Activated CD8-positive, alpha-beta memory T cell treated with anti-CD3 and anti-CD28 coated beads, Interleukin-2, amount 50 U/mL, for 1 hour (primary cell): ENCODE data around the gene RXRA.

ENCODE experiments used
- DNase-seq: peaks from one replicate; pipeline ENCODE4 v3.0.0-alpha.2; 2020; ENCODE audit errors: extremely low read depth

The RXRA gene

DNA sequence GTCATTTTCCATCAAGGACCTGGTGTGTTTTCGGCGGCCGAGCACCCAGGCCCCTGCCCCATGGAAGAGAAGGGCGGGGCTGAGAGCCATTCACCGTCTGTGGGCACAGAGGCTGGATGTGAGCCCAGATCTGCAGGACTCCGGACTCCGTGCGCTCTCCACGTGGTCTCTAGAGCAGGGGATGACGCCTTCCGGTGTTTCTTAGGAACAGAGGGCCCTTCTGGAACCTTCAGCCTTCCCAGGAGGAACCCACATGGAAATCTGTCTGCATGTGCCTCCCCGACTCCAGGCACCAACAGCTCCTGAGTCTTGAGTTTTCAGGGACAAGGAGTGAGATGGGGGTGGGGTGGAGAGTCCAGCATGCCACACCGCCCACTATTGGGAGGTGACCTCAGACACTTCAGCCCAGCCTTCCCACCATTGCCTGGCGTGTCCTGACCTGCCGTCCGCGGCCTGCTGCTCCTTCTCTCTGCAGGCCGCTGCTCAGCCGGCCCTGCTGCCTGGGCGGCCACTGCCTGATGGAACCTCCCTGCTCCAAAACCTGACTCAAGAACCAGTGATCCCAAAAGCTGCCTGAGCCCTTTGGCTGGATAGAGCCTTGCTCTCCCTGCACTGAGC lies 2.4 kb upstream of the RXRA start:
- DNase-seq: no peak

DNA sequence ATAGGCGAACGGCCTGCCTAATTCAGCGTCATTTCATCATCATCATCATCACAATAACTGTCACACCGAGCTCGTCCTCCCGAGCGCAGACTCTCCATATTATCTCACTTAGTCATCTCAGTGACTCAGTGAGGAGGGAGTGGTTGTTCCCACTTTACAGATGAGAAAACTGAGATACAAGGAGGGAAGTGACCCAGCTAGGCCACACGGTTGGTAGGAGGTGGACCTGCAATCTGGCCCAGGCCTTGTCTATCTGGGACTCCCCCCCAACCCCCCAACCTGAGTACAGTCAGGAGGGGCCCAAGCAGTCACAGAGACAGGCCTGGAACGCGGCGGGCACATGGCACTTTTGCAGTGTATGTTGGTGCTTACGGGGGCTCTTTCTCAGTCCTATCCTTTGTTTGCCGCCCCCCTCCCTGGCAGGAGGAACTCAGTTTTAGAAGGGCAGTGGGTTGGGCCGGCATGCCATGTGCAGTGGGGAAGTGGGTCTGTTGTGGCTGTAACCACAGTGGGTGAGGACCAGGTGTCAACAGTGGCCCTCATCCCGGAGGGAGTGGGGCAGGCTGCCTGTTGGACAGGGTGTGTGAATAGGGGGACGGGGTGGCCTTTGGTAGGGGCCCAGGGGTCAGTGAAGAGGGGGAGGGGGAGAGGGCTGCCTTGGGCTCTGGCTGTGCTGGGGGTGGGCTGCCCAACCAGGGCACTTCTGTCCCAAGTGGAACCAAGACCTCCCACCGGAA lies 1.7 kb upstream of the RXRA start:
- DNase-seq: no peak

DNA sequence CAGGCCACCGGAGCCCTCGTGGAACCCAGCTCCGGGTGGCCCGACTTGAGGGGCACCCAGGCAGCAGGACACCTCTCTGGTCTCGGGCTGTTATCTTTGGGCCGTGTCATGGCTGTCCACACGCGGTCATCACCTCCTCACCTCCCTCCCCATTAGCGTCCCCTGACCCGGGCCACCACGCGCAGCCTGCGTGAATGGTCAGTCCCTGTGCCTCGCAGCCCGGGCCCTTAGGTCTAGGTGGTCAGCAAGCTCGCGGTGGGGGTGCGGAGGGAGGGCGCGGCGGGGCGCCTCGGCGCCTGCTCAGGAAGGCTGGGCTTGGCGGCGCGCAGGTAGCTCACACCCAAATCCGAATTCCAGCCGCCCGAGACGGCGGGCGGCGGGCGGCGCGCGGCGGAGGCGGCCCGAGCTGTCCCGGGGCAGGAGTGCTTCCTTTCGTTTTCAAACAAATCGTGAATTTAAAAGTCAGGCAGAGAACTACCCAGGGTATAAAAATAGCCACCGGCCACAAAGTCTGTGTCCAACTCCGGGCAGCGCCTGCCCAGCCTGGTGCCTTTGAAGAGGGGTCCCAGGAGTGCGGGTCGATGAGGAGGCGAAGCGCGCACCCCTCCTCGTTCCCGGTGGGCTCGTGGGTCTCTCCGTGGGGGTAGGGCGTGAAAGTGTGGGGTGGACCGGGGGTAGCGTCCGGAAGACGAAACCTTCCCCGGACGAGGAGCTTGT lies 1.0 kb upstream of the RXRA start:
- no peak for DNase-seq

DNA sequence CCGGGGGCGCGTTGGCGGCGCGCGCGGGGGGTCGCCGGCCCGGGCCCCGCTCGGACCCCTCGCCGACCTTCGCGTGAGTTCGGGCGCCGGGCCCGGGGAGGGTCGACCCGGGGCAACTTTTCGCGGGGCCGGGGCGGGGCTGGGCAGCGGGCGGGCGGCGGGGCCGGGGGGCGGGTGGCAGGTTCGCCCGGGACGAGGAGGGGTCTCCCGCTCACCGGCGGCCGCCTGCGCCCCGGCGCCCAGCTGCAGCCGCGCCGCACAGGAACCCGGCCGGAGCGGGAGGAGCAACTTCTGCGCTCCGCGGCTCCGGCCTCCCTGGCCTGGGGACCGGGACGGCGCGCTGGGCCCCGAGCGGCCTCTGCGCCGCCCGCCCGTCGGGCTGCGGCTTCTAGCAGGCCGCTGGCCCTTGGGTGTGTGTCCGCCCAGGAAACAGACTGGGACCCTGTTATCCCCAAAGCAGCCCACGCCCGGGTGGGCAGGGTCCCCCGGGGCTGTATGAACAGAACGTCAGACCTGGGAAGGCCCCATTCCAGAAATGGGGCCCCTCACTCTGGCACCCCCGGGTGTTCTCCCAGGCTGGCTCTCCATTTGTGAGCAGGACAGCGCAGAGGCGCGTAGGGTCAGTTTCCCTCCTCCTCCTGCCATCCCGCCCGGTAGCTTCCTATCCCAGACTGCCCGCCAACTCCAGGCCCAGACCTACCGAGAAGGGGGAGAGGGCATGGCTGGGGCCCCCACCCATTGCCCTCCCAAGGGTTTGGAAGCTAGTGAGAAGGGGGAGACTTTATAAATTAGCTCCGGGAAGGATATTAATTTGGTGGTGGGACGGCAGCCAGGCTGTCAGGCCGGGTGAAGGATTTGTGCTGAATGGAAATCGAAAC lies 708 bp downstream of the RXRA start:
- DNase-seq: no peak

DNA sequence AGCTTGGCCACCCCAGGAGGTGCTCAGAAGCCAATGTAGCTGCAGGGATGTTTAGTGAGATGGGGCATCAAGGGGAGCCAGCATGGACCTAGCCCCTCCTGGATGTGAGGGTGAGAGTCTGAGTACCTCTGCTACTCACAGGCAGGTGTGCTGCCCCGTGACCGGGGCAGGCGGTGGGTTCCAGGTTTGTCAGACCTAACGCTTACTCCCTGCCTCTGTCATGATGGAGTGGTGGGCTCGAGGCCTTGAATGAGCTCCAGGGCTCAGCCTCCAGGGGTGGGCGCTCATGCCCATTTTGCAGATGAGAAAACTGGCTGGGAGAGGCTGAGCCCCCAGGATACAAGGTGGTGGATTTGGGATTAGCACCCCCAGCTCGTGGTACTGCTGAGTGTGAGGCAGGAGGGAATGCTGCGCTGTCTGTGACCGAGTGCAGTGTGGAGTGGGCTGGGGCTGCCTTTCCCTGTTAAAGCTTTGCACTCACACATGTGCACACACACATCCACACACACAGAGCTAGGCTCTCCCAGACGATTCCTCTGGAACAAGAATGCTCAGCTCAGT lies 1.5 kb downstream of the RXRA start:
- no peak for DNase-seq

DNA sequence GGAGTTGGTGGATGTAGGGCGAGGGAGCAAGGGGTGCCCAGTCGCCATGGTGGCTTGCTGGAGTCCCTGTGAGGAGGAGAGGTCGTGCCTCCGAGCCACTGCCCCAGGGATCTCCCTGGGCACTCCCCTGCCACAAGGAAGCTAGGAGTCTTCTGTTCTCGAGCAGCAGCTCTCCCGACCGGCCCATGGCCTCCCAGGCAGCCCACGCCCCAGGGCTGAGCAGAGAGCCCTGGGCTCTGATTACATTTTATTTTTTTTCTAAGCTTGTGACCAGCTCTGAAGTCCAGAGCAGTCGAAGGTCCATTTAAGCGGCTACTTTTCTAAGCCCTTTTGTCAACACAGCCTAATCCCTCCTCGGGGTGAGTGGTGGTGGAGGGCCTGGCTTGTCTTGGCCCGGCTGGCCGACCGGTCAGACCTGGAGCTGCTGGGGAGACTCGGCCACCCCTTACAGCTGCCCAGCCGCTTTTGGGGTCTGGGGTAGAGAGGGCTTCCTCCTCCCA lies 2.1 kb downstream of the RXRA start:
- no peak for DNase-seq

DNA sequence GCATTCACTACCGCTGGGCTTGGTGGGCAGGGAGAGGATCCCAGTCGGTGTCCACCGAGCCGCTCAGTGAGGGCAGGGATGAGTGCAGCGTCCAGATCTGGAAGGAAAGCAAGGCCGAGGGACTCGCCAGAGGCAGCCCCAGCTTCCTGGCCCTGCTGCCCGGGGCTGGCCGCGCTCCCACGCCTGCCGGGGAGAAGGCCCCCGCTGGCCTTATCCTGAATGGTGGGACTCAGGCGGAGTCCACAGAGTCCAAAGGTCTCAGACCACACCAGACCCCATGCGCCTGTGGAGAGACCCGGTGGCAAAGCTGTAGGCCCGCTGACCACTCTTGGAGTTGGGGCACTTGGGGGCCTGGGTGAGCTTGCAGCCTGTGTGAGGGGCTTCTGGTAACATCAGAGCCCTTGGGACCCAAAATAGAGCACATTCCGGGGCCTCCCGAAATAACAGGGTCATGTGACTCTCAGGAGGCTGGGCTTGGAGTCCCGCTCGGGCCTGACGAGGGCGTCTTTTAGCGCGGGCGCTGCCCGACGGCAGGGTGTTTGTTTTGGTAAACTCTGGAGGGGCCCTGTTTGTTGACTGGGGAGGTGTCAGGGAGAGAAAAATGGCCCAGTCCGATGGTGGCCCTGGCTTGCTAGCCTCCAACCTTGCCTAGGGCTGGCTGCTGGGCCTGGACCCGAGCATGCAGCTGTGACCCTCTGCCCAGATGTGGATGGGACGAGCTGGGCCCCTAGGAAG lies 2.8 kb downstream of the RXRA start:
- DNase-seq: no peak

DNA sequence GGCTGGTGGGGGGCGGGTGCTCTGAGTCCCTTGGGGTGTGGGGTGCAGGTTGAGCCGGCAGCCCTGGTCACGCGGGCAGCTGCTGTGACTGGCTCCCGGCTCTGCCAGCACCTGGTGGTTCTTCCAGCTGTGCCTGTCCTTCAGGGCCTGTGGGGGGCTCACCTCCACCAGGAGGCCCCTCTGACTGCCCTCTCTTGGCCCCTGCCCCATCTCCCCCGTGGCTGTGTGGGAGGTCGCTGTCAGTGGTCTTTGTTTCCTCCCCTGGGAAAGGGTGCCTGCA lies 3.3 kb downstream of the RXRA start:
- DNase-seq: no peak

DNA sequence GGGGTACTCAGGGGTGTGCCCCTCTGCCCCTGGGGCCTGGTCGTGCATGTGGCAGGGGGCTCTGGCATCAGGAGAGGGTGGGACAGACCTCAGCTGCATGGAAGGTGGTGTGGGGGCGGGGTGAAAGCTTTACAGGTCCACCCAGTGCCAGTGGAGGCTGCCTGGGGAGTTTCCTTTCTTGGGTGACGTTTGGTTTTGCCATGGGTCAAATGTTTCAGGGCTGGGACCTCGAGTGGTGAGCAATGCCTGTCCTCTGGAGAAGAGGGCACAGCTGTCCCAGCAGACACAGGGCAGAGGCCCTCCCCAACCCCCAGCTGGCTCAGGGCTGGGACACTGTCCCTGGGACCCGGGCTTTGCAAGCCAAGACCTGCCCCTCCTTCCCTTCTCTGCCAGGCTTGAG lies 3.6 kb downstream of the RXRA start:
- no peak for DNase-seq

DNA sequence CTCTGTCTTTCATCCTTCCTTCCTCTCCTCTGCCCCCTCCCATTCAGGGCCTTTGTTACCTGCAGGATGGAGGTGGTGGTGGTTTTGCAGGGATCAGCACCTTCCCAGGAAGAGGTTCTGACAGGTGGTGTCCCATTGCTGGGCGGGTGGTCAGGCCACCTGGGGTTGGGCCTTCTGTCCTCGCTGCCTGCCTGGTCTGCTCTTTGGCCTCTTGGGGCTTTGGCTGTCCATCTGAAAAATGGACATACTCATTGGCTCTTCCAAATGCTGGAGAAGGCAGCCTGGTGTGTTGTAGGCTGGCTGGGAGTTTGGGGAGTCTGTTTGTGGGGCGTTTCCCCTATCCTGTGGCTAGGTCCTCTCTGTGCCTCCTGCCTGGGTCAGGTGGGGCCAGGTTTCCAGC lies 4.3 kb downstream of the RXRA start:
- DNase-seq: no peak

DNA sequence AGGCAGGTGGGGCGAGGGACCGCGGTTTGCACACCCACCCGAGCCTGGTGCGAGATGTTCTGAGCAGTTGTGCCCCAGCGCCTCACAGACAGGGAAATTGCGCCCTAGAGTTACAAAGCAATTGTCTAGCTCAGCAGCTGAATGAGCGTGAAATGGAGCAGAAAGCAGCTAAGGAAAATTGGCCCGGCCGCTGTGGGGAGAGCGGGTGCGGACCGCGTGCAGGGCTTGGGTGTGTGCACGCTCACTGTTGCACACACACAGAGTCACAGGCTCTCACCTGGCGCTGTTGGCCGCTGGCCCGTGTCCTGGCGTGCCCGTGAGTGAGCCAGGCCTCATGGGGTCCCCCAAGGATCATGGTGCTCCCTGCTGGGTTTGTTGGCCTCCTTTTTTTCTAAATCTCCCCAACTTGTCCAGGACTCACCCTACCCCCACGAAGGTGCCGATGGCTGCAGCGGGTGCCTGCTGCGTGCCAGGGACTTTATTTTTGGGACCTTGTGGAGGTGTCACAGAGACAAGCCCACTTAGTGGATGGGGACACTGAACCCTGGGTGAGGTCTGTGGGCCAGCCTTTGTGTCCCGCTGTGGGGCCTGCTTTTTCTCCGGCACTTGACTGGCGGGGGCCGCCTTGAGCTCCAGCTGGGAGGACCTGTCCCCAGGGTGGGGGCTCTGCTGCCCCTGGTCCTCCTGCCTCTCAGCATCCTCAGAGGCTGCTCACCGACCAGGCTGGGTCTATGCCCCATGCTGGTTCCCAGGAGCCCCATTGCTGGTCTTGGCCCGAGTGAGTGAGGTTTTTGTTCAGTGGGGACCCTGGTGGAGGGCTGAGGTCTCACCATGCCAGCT lies 5.2 kb downstream of the RXRA start:
- DNase-seq: no peak

DNA sequence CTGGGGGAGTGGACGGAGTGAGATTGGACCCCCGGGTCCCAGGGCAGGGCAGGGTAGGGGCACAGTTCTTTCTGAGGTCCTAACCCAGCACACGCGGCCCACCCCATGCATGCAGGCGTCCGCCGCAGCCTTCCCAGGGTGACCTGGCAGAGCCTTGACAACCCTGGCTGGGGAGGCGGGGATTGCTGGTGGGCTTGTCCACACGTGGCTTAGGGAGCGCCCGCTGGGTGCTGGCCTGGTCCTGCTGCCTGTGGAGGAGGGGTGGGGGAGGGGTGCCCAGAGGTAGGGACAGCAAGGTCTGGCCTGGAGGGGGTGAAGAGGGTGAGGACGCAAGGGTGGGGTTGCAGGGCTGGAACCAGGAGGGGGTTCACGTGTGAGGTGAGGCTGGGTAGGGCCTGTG lies 6.0 kb downstream of the RXRA start:
- DNase-seq: no peak

DNA sequence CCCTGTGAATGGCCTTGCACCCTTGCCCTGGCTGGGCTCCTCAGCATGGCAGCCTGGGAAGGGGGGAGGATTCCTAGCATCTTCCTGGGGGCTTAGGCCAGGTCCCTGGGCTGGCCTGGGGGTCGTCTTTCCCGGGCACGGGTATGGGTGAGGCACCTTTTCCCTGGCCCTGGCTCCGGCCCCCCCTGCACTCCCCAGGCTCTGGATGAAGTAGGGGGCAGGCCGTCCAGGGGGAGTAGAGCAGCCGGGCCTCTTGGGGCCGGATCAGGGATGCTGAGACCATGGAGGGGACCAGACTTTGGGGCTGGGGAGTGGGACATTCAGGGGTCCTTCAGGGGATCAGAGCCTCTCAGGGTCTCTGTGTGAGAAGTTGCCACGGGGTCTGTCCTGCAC lies 6.6 kb downstream of the RXRA start:
- DNase-seq: no peak

DNA sequence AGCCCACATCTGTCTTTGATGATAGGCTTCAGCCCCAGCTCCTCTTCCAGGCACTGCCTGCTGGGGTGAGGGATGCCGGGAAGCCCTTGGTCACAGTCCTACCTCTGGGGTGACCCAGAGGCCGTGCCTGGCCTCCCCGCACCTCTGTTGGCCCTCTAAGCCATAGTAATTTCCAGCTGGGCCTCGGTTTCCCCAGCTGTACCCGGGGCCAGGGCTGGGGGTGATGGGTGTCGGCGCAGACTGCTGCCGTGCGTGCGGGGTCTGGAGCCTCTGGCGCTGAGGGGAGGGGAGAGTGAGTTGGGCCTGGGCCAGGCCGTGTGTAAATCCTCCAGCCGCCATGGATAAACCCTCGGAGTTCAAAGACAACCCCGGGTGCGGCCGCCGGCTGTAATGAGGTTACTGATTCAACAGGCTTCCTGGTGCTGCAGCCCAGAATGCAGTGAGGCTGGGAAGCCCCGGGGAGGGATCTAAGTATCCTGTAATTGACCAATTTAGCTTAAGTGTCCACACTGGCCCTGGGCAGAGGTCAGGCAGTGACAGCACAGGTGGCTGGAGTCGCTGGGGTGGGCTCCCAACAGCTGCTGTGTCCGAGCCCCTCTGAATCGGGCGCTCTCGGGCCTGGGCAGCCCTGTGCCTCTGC lies 7.1 kb downstream of the RXRA start:
- DNase-seq: no peak

DNA sequence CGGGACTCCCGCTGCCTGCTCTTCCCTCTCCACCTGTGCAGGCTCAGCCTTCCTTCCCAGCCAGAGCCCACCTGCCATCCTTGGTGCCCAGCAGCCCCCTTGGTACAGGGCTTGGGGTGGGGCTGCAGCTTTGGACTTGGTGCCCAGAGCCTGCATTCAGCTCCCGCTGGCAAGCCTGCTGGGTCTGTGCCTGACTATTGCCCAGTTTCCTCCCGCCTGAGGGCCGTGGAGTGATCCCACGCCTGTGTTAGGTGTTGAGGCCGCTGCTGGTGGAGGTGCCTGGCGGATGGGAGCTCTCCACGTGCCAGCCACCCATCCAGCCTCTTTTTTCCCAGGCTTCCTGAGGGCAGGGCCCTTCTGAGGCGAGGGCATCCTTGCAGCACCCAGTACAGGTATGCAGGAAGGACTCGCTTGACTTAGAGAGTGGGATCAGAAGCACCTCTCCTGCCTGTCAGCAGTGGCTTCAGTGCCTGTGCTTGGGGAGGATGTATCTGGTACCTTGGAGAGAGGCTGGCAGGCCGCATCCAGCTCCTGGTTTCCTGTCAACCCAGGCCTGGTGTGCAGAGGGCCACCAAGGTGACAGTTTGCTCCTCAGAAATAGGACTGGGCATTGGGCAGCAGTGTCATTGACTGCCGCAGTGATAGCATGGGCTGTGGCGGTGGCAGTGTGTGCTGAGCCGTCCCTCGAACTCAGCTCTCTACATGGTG lies 7.8 kb downstream of the RXRA start:
- DNase-seq: no peak

DNA sequence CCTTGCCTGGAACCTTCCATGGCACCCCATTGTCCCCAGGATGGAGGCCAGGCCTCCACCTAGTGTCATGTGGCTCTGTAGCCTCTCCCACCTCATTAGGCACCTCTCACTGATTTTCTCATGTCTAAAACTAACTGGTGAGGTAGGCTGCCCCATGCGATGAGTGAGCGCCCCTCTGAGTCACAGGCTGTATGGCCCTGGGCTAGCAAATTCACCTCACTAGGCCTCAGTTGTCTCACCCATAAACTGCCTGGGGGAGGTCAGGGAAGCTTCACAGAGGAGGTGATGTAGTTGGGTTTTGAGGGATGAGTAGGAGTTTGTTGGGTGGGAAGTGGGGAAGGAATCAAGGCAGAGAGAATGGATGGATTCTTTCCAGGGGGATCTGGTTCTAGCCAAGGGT lies 8.8 kb downstream of the RXRA start:
- DNase-seq: no peak

DNA sequence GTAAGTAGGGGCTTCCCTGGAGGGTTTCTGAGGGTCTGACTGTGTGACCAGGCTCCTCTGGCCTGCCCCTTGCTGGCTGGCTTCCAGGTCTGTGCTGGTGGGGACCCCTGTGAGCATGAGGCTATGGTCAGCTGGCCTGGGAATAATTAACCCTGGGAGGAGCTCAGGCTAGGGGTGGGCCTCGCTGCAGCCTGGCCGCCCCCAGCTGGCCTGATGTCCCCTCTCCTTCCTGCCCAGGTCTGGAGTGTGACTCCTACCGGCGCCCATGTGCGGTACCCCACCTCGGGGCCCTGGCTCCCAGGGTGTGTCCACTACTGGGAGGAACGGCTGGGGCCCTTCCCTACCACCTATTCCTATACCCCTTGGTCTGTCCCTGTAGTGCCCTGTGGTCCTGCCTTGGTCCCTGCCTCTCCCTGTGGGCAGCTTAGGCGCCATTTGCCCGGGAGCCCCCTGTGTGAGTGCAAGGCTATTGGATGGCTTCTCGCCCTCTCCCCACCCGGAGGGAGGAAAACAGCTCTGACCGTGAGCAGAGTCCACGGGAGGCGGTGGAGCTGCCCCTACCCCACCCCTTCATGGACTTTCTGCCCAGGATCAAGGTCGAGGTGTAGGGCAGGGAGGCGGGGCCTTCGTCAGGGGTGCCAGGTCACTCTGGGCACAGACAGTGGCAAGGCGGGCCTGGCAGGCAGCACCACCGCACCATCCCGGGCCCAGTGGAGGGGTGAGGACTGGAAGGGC lies 9.4 kb downstream of the RXRA start:
- no peak for DNase-seq

DNA sequence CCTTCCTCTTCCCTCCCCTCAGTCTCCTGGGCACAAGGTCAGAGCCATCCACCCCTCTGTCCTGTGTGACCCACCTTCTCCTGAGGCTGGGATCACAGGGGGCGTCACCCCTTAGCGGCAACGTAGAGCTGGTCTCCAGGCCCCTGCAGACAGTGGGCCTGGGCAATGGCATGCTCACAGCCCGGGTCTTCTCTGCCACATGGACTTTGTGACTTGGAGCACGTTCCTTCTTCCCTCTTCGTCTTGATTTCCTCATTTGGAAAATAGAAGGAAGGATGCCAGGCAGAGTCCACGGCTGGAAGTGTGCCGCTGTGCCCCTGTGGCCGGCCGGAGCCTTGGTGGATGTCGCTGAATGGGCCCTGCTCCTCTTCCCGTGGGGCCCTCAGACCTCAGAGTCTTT lies 10.0 kb downstream of the RXRA start:
- DNase-seq: no peak

DNA sequence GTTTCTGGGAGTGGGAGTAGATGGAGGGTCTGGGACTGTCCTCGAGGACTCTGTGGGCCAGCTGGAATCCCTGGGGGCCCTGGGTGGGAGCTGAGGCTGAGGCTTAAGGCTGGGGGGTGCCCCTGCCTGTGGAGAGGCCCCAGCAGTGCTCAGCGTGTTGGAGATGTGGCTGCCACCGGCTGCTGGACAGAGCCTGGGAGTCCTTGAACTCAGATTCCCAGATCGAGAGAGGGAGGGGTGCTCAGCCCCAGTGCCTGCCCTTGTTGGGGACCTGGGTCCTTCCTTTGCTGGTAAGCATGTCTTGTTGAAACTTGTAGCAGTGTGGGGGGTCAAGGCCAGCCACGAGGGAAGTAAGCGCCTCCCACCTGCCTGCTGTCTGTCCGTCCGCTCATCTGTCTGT lies 10.7 kb downstream of the RXRA start:
- DNase-seq: no peak
